Loucy (cell line): ENCODE results near the gene TMEM126A.

Experiments used
- H2AFZ ChIP-seq: fragments of 200-600 bp; sonication (generic); 2 replicates; pipeline ENCODE4 v1.6.0; 2016; ENCODE audit warnings: antibody characterized with exemption, mild to moderate bottlenecking, low read length, moderate library complexity
- H3F3A ChIP-seq: fragments of 200-600 bp; 2 replicates; pipeline ENCODE4 v1.6.0; 2016; ENCODE audit warnings: antibody characterized with exemption, low read depth, mild to moderate bottlenecking
- H3K27me3 ChIP-seq: fragments of 200-600 bp; sonication (generic); 2 replicates; pipeline ENCODE4 v1.6.1; 2014; ENCODE audit warnings: low read length, mild to moderate bottlenecking; ENCODE audit not compliant: insufficient read depth, poor library complexity, severe bottlenecking
- H3K36me3 ChIP-seq: fragments of 200-600 bp; sonication (generic); 2 replicates; pipeline ENCODE4 v1.6.1; 2016; ENCODE audit warnings: low read length; ENCODE audit not compliant: insufficient read depth
- H3K4me1 ChIP-seq: fragments of 200-600 bp; sonication (generic); 2 replicates; pipeline ENCODE4 v1.5.1; 2014; ENCODE audit warnings: low read length, mild to moderate bottlenecking; ENCODE audit not compliant: insufficient read depth, poor library complexity, severe bottlenecking
- H3K4me2 ChIP-seq: fragments of 200-600 bp; sonication (generic); 2 replicates; pipeline ENCODE4 v1.6.0; 2014; ENCODE audit warnings: antibody characterized with exemption, low read length, low read depth, mild to moderate bottlenecking; ENCODE audit not compliant: poor library complexity, severe bottlenecking
- H3K4me3 ChIP-seq: fragments of 200-600 bp; sonication (generic); 2 replicates; pipeline ENCODE4 v1.5.1; 2014; ENCODE audit warnings: low read length, mild to moderate bottlenecking, mixed read lengths; ENCODE audit not compliant: poor library complexity, severe bottlenecking
- H3K79me2 ChIP-seq: fragments of 200-600 bp; sonication (generic); 2 replicates; pipeline ENCODE4 v1.6.1; 2014; ENCODE audit warnings: low read length; ENCODE audit not compliant: insufficient read depth
- H3K9ac ChIP-seq: fragments of 200-600 bp; sonication (generic); 2 replicates; pipeline ENCODE4 v1.6.0; 2014; ENCODE audit warnings: mild to moderate bottlenecking, low read depth, low read length, moderate library complexity; ENCODE audit not compliant: poor library complexity, severe bottlenecking
- H3K9me2 ChIP-seq: fragments of 200-600 bp; sonication (generic); replicated peaks from 2 replicates; pipeline ENCODE4 v1.6.1; 2016; ENCODE audit warnings: low read depth, low read length, mixed read lengths
- H3K9me3 ChIP-seq: fragments of 200-600 bp; sonication (generic); 2 replicates; pipeline ENCODE4 v1.6.1; 2014; ENCODE audit warnings: mild to moderate bottlenecking, antibody characterized with exemption, low read length, low read depth; ENCODE audit not compliant: insufficient read depth
- H4K20me1 ChIP-seq: fragments of 200-600 bp; sonication (generic); 2 replicates; pipeline ENCODE4 v1.6.0; 2014; ENCODE audit warnings: antibody characterized with exemption, low read length, mild to moderate bottlenecking; ENCODE audit not compliant: insufficient read depth, poor library complexity, severe bottlenecking
- CTCF ChIP-seq: fragments of 200-600 bp; sonication (generic); conservative IDR thresholded peaks from 2 replicates; pipeline ENCODE4 v1.5.1; 2014; ENCODE audit warnings: mild to moderate bottlenecking, antibody characterized with exemption, low read length
- EZH2phosphoT487 ChIP-seq: fragments of 200-600 bp; IDR thresholded peaks from 2 replicates; pipeline ENCODE4 v1.6.1; 2018; ENCODE audit warnings: antibody characterized with exemption, mild to moderate bottlenecking, moderate library complexity, borderline replicate concordance

TMEM126A gene

GRCh38 chr11:85647604-85648299 is at the start of gene TMEM126A:
Gene TMEM126A (plus strand): TSS chr11:85647967. CDS start chr11:85650256, 2,289 bp downstream.
- peak within 1 kb of the TSS; percentile 75 for H3K9ac ChIP-seq
- H3K79me2 ChIP-seq, result peaks cover 11% of the 10 kb centered on the region; the same call in 1 of the 2 replicates
- peaks cover 12% of the 10 kb centered on the region for H3K4me1 ChIP-seq
- peak within 1 kb of the TSS; percentile 86 for H3K4me2 ChIP-seq
- no peaks in the 10 kb centered on the region for H4K20me1 ChIP-seq
- H3K4me3 ChIP-seq, result peak within 1 kb of the TSS; percentile 81
- no peaks in the 10 kb centered on the region for H3K9me3 ChIP-seq
- H3K36me3 ChIP-seq, result no peaks in the 10 kb centered on the region
- no peaks in the 10 kb centered on the region for H3K9me2 ChIP-seq
- H2AFZ ChIP-seq, result peak within 1 kb of the TSS; percentile 83
- H3K27me3 ChIP-seq, result peaks cover 27% of the 10 kb centered on the region
- no peaks in the 10 kb centered on the region for H3F3A ChIP-seq
- no peak for TF ChIP-seq EZH2phosphoT487
- no peak for TF ChIP-seq CTCF

- H3K9me2 ChIP-seq, result no peaks in the 10 kb centered on the region
- H3K4me2 ChIP-seq, result peak overlapping the region; percentile 4
- no peak overlapping the region for H3K9ac ChIP-seq
- H3K79me2 ChIP-seq, result no peaks in the 10 kb centered on the region
- peaks cover 7% of the 10 kb centered on the region for H3K4me1 ChIP-seq
- no peaks in the 10 kb centered on the region for H4K20me1 ChIP-seq
- H3K4me3 ChIP-seq, result no peak overlapping the region
- H3K36me3 ChIP-seq, result no peaks in the 10 kb centered on the region
- no peak overlapping the region for H2AFZ ChIP-seq
- no peaks in the 10 kb centered on the region for H3F3A ChIP-seq
- TF ChIP-seq CTCF, result no peak
- TF ChIP-seq EZH2phosphoT487, result no peak
- no peaks in the 10 kb centered on the region for H3K27me3 ChIP-seq
- no peaks in the 10 kb centered on the region for H3K9me3 ChIP-seq
Observed at GRCh38 chr11:85599083-85599482, 48.7 kb upstream of the TMEM126A start.

- H3K4me2 ChIP-seq, result no peak overlapping the region
- H3K9me3 ChIP-seq, result no peaks in the 10 kb centered on the region
- H3K4me3 ChIP-seq, result no peak overlapping the region
- TF ChIP-seq EZH2phosphoT487 (no peak), CTCF (no peak)
- H2AFZ ChIP-seq, result no peak overlapping the region
- H3K9me2 ChIP-seq, result no peaks in the 10 kb centered on the region
- peaks cover 7% of the 10 kb centered on the region for H3K4me1 ChIP-seq
- H4K20me1 ChIP-seq, result no peaks in the 10 kb centered on the region
- H3K9ac ChIP-seq, result no peak overlapping the region
- H3K27me3 ChIP-seq, result no peaks in the 10 kb centered on the region
- H3K36me3 ChIP-seq, result no peaks in the 10 kb centered on the region
- no peaks in the 10 kb centered on the region for H3K79me2 ChIP-seq
- no peaks in the 10 kb centered on the region for H3F3A ChIP-seq
Observed at GRCh38 chr11:85602526-85603213, 45.1 kb upstream of the TMEM126A start.
